Measurements from ENCODE around the gene SPTLC1.
"Not testable (repeated sequence)": the region's sequence is repeated elsewhere in the genome, so short reads cannot be mapped to it uniquely, and the experiment has no call there.

The SPTLC1 gene

DNA sequence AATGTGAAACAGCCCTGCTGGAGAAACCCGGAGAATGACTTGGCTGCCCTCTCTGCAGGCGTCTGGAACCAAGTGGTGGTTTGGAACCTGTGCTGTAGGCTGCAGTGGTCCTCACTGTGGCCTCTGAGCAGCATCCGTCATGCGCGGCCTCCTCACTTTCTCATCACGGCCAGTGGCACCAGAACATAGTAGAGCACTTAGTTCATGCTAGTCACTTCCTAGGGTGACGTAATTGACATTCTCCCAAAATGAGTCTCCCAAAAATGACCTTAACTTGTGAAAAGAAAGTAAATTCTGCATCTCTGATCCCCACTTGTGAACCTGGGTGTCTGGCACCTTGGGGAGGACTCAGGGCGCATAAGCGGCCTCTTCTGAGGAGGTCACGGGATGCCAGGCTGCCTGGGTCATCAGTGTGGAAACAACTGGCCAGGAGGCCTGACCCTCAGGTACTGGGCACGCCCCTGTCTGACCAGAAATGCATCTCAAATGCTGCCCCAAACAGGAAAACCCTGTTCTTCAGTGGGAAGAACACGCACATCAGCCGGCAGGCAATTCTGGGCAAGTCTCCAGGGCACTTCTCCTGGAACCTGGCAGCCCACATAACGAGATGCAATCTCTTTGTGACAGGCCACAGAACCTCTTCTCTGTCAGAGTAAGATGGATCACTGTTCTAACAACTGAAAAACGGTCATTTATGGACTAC lies 36.6 kb upstream of the SPTLC1 start:
- H3K4me1 ChIP-seq (ENCODE audit: control insufficient read depth, low read depth, low read length): peaks cover 2% of the 10 kb centered on the region
- H2BK120ac ChIP-seq (ENCODE audit: low read depth, low read length): no peak overlapping the region
- H3K4me2 ChIP-seq (ENCODE audit: low read length): no peak overlapping the region
- H3K27ac ChIP-seq (ENCODE audit: low read depth, low read length): no peak overlapping the region
- no peak overlapping the region for H3K18ac ChIP-seq (ENCODE audit: low read length)
- no peaks in the 10 kb centered on the region for H3K36me3 ChIP-seq (ENCODE audit: control insufficient read depth, insufficient read depth, low read length)
- no peak overlapping the region for H3K56ac ChIP-seq (ENCODE audit: low read length)
- no peak overlapping the region for H4K5ac ChIP-seq (ENCODE audit: low read length)
- H3K4ac ChIP-seq (ENCODE audit: low read depth, low read length): no peak overlapping the region
- H3K79me1 ChIP-seq (ENCODE audit: low read length): no peaks in the 10 kb centered on the region
- H2BK5ac ChIP-seq (ENCODE audit: low read length): no peak overlapping the region
- no peaks in the 10 kb centered on the region for H3K79me2 ChIP-seq (ENCODE audit: control insufficient read depth, insufficient read depth, low read length)
- no peak overlapping the region for H2BK15ac ChIP-seq (replicated peaks; ENCODE audit: low read depth)
- H3K4me3 ChIP-seq (ENCODE audit: low read length): no peak overlapping the region
- no CpG with 5 or more reads among the region's 15 CpGs for whole genome bisulfite sequencing (ENCODE audit: extremely low coverage, insufficient coverage, low lambda C conversion rate)
- no peak overlapping the region for H2AK5ac ChIP-seq (ENCODE audit: low read length)
- H3K23ac ChIP-seq (ENCODE audit: low read length): no peak overlapping the region
- no peak overlapping the region for H3K9ac ChIP-seq (ENCODE audit: low read length)
- H4K8ac ChIP-seq (ENCODE audit: low read depth, low read length): no peak overlapping the region
- DNase-seq: no peak
- no peaks in the 10 kb centered on the region for H3K27me3 ChIP-seq (ENCODE audit: insufficient read depth, low read length, poor library complexity)

DNA sequence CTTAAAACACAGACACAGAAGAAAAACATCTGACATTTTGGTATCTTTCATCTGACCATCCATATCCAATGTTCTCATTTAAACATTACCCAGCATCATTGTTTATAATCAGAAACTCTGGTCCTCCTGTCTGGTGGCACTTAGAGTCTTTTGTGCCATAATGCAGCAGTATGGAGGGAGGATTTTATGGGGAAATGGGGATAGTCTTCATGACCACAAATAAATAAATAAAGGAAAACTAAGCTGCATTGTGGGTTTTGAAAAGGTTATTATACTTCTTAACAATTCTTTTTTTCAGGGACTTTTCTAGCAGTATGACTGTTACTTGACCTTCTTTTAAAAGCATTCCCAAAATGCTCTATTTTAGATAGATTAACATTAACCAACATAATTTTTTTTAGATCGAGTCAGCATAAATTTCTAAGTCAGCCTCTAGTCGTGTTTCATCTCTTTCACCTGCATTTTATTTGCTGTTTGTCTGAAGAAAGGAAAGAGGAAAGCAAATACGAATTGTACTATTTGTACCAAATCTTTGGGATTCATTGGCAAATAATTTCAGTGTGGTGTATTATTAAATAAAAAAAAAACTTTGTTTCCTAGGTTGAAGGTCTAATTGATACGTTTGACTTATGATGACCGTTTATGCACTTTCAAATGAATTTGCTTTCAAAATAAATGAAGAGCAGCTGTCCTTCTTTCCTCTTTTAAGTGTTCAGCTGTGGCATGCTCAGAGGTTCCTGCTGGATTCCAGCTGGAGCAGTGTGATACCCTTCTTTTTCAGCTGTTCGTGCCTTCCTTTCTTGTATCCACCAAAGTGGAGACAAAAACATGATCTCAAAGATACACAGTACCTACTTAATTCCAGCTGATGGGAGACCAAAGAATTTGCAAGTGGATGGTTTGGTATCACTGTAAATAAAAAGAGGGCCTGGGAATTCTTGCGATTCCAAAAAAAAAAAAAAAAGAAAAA lies 35.6 kb upstream of the SPTLC1 start:
- not testable (repeated sequence) for H3K79me2 ChIP-seq (ENCODE audit: control insufficient read depth, insufficient read depth, low read length); H3K4ac ChIP-seq (ENCODE audit: low read depth, low read length); H4K5ac ChIP-seq (ENCODE audit: low read length); H2AK5ac ChIP-seq (ENCODE audit: low read length); H2BK5ac ChIP-seq (ENCODE audit: low read length); H3K56ac ChIP-seq (ENCODE audit: low read length); H2BK15ac ChIP-seq (replicated peaks; ENCODE audit: low read depth); H3K9ac ChIP-seq (ENCODE audit: low read length); H3K27ac ChIP-seq (ENCODE audit: low read depth, low read length); H3K4me3 ChIP-seq (ENCODE audit: low read length); H3K27me3 ChIP-seq (ENCODE audit: insufficient read depth, low read length, poor library complexity); H3K4me2 ChIP-seq (ENCODE audit: low read length); H3K4me1 ChIP-seq (ENCODE audit: control insufficient read depth, low read depth, low read length); H4K8ac ChIP-seq (ENCODE audit: low read depth, low read length); DNase-seq; H3K18ac ChIP-seq (ENCODE audit: low read length); H3K79me1 ChIP-seq (ENCODE audit: low read length); H2BK120ac ChIP-seq (ENCODE audit: low read depth, low read length); H3K23ac ChIP-seq (ENCODE audit: low read length); H3K36me3 ChIP-seq (ENCODE audit: control insufficient read depth, insufficient read depth, low read length)
- no CpG with 5 or more reads among the region's 7 CpGs for WGBS (ENCODE audit: extremely low coverage, insufficient coverage, low lambda C conversion rate)

DNA sequence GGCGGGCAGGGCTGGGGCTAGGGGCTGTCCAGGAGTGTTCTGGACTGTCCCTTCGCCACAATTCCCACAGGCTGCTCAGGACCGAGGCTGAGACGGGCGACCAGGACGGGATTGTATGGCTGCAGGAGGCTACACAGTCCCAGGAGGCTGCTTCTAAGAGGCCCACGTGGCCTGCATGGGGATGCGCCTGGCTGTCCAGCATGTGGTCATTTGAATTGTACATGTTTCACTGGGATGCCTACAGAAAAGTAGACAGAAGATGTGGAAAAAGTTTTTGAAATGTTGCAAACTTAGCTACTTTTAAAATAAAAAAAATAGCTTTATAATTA lies 32.6 kb upstream of the SPTLC1 start:
- no peak overlapping the region for H3K4me3 ChIP-seq (ENCODE audit: low read length)
- H2BK15ac ChIP-seq (replicated peaks; ENCODE audit: low read depth): peak overlapping the region; percentile 46
- H3K4me2 ChIP-seq (ENCODE audit: low read length): no peak overlapping the region
- peak overlapping the region; percentile 34 for H3K27ac ChIP-seq (ENCODE audit: low read depth, low read length)
- no peaks in the 10 kb centered on the region for H3K36me3 ChIP-seq (ENCODE audit: control insufficient read depth, insufficient read depth, low read length)
- H4K5ac ChIP-seq (ENCODE audit: low read length): no peak overlapping the region
- WGBS (ENCODE audit: extremely low coverage, insufficient coverage, low lambda C conversion rate): no CpG with 5 or more reads among the region's 8 CpGs
- no peak overlapping the region for H3K9ac ChIP-seq (ENCODE audit: low read length)
- no peak overlapping the region for H2BK5ac ChIP-seq (ENCODE audit: low read length)
- peak overlapping the region; percentile 22 for H3K4ac ChIP-seq (ENCODE audit: low read depth, low read length)
- H3K18ac ChIP-seq (ENCODE audit: low read length): peak overlapping the region; percentile 64
- H3K27me3 ChIP-seq (ENCODE audit: insufficient read depth, low read length, poor library complexity): no peaks in the 10 kb centered on the region
- H2AK5ac ChIP-seq (ENCODE audit: low read length): no peak overlapping the region
- H3K79me1 ChIP-seq (ENCODE audit: low read length): no peaks in the 10 kb centered on the region
- H3K4me1 ChIP-seq (ENCODE audit: control insufficient read depth, low read depth, low read length): peaks cover 4% of the 10 kb centered on the region
- H3K23ac ChIP-seq (ENCODE audit: low read length): no peak overlapping the region
- H3K79me2 ChIP-seq (ENCODE audit: control insufficient read depth, insufficient read depth, low read length): no peaks in the 10 kb centered on the region
- H4K8ac ChIP-seq (ENCODE audit: low read depth, low read length): peak overlapping the region; percentile 81
- peak overlapping the region; percentile 69 for H2BK120ac ChIP-seq (ENCODE audit: low read depth, low read length)
- no peak for DNase-seq
- no peak overlapping the region for H3K56ac ChIP-seq (ENCODE audit: low read length)

DNA sequence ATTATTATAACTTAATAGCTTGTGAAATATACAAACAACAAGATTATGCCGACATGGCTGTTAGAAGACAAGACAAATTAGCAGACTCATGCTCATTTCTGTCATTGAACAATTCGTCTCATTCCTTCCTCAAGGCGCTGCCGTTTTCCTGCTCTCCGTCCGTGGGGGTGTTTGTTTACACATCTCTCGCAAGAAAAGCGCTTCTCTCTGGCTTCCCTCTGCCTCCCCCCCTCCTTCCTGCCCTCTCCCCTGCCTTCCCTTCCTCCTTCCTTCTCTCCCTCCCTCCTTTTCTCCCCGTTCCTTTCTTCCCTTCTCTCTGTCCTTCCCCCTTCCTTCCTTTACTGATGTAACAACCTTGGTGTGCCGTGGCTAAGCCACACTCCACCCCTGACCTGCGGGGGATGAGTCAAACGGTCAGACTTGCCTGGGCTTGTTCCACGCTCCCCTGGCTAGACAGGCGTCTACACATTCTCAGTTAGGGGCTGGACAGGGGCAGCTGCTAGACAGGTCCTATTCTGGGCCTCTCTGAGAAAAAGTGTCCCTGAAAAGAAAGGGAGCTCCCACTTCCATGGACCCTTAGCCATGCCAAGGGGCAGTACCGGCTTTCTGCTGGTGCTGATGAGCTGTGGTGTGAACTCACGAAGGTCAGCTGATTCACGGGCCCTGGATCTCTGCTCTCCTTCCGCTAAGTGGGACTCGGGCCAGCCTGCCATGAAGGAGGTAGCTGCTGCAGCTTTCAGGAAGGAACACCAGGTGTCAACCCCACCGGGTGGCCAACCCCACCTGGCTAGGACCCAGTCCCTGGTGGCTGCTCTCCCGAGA lies 32.0 kb upstream of the SPTLC1 start:
- Histone ChIP-seq H3K27me3 (ENCODE audit: insufficient read depth, low read length, poor library complexity) (no peaks in the 10 kb centered on the region), H2BK5ac (ENCODE audit: low read length) (peak overlapping the region; percentile 13), H2BK120ac (ENCODE audit: low read depth, low read length) (peak overlapping the region; percentile 69), H3K4me3 (ENCODE audit: low read length) (no peak overlapping the region), H3K4me1 (ENCODE audit: control insufficient read depth, low read depth, low read length) (peaks cover 4% of the 10 kb centered on the region), H4K5ac (ENCODE audit: low read length) (no peak overlapping the region), H3K79me1 (ENCODE audit: low read length) (no peaks in the 10 kb centered on the region), H3K79me2 (ENCODE audit: control insufficient read depth, insufficient read depth, low read length) (no peaks in the 10 kb centered on the region), H2AK5ac (ENCODE audit: low read length) (no peak overlapping the region), H3K9ac (ENCODE audit: low read length) (no peak overlapping the region), H3K27ac (ENCODE audit: low read depth, low read length) (peak overlapping the region; percentile 34), H3K23ac (ENCODE audit: low read length) (no peak overlapping the region), H2BK15ac (replicated peaks; ENCODE audit: low read depth) (peak overlapping the region; percentile 46), H3K4me2 (ENCODE audit: low read length) (no peak overlapping the region), H3K4ac (ENCODE audit: low read depth, low read length) (peak overlapping the region; percentile 22), H3K18ac (ENCODE audit: low read length) (peak overlapping the region; percentile 64), H4K8ac (ENCODE audit: low read depth, low read length) (peak overlapping the region; percentile 81), H3K56ac (ENCODE audit: low read length) (peak overlapping the region; percentile 34), H3K36me3 (ENCODE audit: control insufficient read depth, insufficient read depth, low read length) (no peaks in the 10 kb centered on the region)
- DNase-seq: peak; percentile 68
- WGBS (ENCODE audit: extremely low coverage, insufficient coverage, low lambda C conversion rate): no CpG with 5 or more reads among the region's 21 CpGs

DNA sequence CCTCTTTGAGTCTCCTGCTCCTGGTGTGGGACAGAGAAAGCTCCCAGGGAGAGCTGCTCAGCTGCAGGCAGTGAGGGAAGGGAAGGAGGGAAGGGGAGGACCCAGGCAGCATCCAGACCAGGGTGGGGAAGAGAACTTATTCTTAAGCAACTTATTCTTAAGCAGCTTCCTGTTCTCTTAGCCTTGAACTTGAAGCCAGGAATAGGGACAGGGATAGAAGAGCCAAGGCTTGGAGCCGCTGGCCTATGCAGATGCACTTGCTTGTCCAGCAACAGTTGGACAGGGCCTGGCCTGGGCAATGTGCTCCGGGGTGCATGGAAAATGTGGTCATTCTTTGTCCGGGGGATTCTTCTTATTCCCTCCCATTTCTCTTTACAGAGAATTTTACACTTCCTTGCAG lies 31.4 kb upstream of the SPTLC1 start:
- Histone ChIP-seq H2BK5ac (ENCODE audit: low read length) (no peak overlapping the region), H3K79me1 (ENCODE audit: low read length) (no peaks in the 10 kb centered on the region), H3K27me3 (ENCODE audit: insufficient read depth, low read length, poor library complexity) (no peaks in the 10 kb centered on the region), H3K23ac (ENCODE audit: low read length) (no peak overlapping the region), H3K4me1 (ENCODE audit: control insufficient read depth, low read depth, low read length) (peaks cover 4% of the 10 kb centered on the region), H3K36me3 (ENCODE audit: control insufficient read depth, insufficient read depth, low read length) (no peaks in the 10 kb centered on the region), H4K5ac (ENCODE audit: low read length) (no peak overlapping the region), H3K4me3 (ENCODE audit: low read length) (no peak overlapping the region), H3K4ac (ENCODE audit: low read depth, low read length) (peak overlapping the region; percentile 61), H3K18ac (ENCODE audit: low read length) (peak overlapping the region; percentile 39), H3K27ac (ENCODE audit: low read depth, low read length) (peak overlapping the region; percentile 27), H3K56ac (ENCODE audit: low read length) (no peak overlapping the region), H3K79me2 (ENCODE audit: control insufficient read depth, insufficient read depth, low read length) (no peaks in the 10 kb centered on the region), H2BK120ac (ENCODE audit: low read depth, low read length) (no peak overlapping the region), H4K8ac (ENCODE audit: low read depth, low read length) (no peak overlapping the region), H3K4me2 (ENCODE audit: low read length) (no peak overlapping the region), H2AK5ac (ENCODE audit: low read length) (no peak overlapping the region), H2BK15ac (replicated peaks; ENCODE audit: low read depth) (no peak overlapping the region), H3K9ac (ENCODE audit: low read length) (no peak overlapping the region)
- no peak for DNase-seq
- no CpG with 5 or more reads among the region's 3 CpGs for WGBS (ENCODE audit: extremely low coverage, insufficient coverage, low lambda C conversion rate)
